WTC11 (cell line): ENCODE measurements around the gene NOL4L.

Experiments
- ATF6 ChIP-seq: sonication (generic); formaldehyde crosslinking; IDR thresholded peaks from 2 replicates; pipeline ENCODE4 v1.8.1; 2023; ENCODE audit warnings: mild to moderate bottlenecking, missing genetic modification reagents
- TF ChIP-seq, protein P1 (sequence below): sonication (generic); formaldehyde crosslinking; conservative IDR thresholded peaks from 2 replicates; pipeline ENCODE4 v1.8.1; 2022; ENCODE audit warnings: mild to moderate bottlenecking, missing genetic modification reagents

DNA sequence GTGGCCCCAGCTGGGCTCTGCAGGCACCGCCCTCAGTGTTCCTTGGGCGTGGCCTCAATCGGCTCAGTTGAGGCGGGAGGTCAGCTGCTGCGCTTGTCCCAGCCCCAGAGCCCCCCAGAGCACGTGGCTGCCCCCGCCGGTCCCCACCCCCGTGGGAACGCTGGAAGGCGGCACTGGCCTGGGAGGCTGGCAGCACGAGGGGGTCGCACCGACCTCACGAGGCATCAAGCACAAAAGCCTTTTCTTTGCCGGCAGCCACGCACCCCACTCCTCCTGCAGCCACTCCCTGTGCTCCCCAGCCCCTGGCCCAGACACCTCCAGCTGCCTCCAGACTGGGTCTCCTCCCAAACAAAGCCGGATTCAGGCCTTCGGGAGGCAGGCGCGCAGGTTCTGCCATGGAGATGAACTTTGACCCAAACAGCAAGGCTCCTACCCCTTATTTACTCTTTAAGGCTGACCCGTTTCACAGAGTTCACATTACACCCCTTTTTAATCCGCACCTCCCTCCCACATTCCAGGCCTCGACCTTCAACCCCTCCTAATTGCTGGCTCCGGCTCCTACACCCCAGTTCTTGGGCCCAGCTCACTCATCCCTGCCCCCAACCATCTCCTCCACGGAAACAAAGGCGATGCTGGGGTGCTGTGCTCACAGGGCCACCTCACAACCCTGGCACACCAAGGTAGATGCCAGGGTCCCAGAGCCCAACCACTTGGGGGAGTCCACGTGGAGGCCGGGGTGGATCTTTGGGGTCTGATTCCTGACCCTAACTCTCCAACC, 111.7 kb downstream of the NOL4L start:
- no peak for TF ChIP-seq ATF6 (CRISPR knock-in tag)
- TF ChIP-seq, protein P1, sequence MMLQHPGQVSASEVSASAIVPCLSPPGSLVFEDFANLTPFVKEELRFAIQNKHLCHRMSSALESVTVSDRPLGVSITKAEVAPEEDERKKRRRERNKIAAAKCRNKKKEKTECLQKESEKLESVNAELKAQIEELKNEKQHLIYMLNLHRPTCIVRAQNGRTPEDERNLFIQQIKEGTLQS (CRISPR knock-in tag) = no peak
